HG02943 (cell line): ENCODE results near the gene MAP3K12.

Source experiments
- ATAC-seq: cut with Tn5 transposase; IDR thresholded peaks from one replicate; pipeline ENCODE4 v1.9.1; 2021; ENCODE audit warnings: mild to moderate bottlenecking, low read depth, moderate library complexity; ENCODE audit not compliant: unreplicated experiment

Gene MAP3K12

GRCh38 chr12:53474819-53475218 lies 24.4 kb downstream of the MAP3K12 start:
- no peak for ATAC-seq

GRCh38 chr12:53474077-53474476 lies 25.2 kb downstream of the MAP3K12 start:
- ATAC-seq: no peak

GRCh38 chr12:53472056-53472582 lies 27.1 kb downstream of the MAP3K12 start:
- ATAC-seq: no peak

GRCh38 chr12:53468282-53468681 lies 31.0 kb downstream of the MAP3K12 start:
- ATAC-seq: no peak

GRCh38 chr12:53467880-53468279 lies 31.4 kb downstream of the MAP3K12 start:
- no peak for ATAC-seq

GRCh38 chr12:53467082-53467481 lies 32.2 kb downstream of the MAP3K12 start:
- no peak for ATAC-seq

GRCh38 chr12:53466640-53467039 lies 32.6 kb downstream of the MAP3K12 start:
- no peak for ATAC-seq

GRCh38 chr12:53465679-53466078 lies 33.6 kb downstream of the MAP3K12 start:
- ATAC-seq: no peak

- ATAC-seq: no peak
Measured at GRCh38 chr12:53464685-53465418, 34.4 kb downstream of the MAP3K12 start.

- ATAC-seq: no peak
Measured at GRCh38 chr12:53463802-53464560, 35.3 kb downstream of the MAP3K12 start.

- no peak for ATAC-seq
Measured at GRCh38 chr12:53462935-53463334, 36.3 kb downstream of the MAP3K12 start.

GRCh38 chr12:53461591-53461990 lies 37.7 kb downstream of the MAP3K12 start:
- no peak for ATAC-seq

GRCh38 chr12:53461059-53461458 lies 38.2 kb downstream of the MAP3K12 start:
- no peak for ATAC-seq

GRCh38 chr12:53459097-53459496 lies 40.2 kb downstream of the MAP3K12 start:
- no peak for ATAC-seq

- ATAC-seq: no peak
Measured at GRCh38 chr12:53456654-53457366, 42.4 kb downstream of the MAP3K12 start.

GRCh38 chr12:53454707-53455106 lies 44.6 kb downstream of the MAP3K12 start:
- ATAC-seq: no peak

- ATAC-seq: no peak
Measured at GRCh38 chr12:53453953-53454640, 45.2 kb downstream of the MAP3K12 start.

- no peak for ATAC-seq
Measured at GRCh38 chr12:53452159-53453077, 46.8 kb downstream of the MAP3K12 start.

- peak; percentile 94 for ATAC-seq
Measured at GRCh38 chr12:53451661-53452158, 47.5 kb downstream of the MAP3K12 start, which contains the start of gene PCBP2. Gene PCBP2, plus strand, starts transcription at chr12:53452102. Its CDS starts 2,699 bp downstream, at chr12:53454801.
